B cell (primary cell): ENCODE data around the gene ACACB.

Experiments used
- CTCF ChIP-seq: fragments of 200-600 bp; IDR thresholded peaks from one replicate; pipeline ENCODE4 v1.8.0; 2022; ENCODE audit warnings: antibody characterized with exemption, mild to moderate bottlenecking
- EZH2 ChIP-seq: IDR thresholded peaks from 2 replicates; pipeline ENCODE4 v1.6.1; 2012; ENCODE audit warnings: borderline replicate concordance, low read depth, mild to moderate bottlenecking, moderate library complexity, low read length; ENCODE audit not compliant: insufficient read depth, poor library complexity, severe bottlenecking

- TF ChIP-seq CTCF (no peak), EZH2 (no peak)
Measured at GRCh38 chr12:109305547-109305946, 189.2 kb downstream of the ACACB start.
